IMR-90 (cell line): Measurements from ENCODE around the gene RNU2-63P. TPM values are rescaled to one million over a fixed set of nuclear protein-coding genes. Genes with fewer than 3 reads are reported as not detected.

Experiments
- ATAC-seq: fragments of 200-7000 bp; cut with Tn5 transposase; 2 replicates; pipeline ENCODE4 v1.9.1; 2020; ENCODE audit warnings: low read depth, mild to moderate bottlenecking, moderate library complexity
- BruUV-seq: library from RNA; stranded (reverse); fragments of 400-500 nt; replicated peaks from 2 replicates; lab custom pipeline; 2021; lab: Mats Ljungman, UMichigan
- CTCF ChIA-PET: fragments of 300-600 bp; formaldehyde crosslinking; extraction: SDS; loops from one replicate; lab custom pipeline; 2021; ENCODE audit warnings: antibody characterized with exemption; lab: Yijun Ruan, JAX
- POLR2A ChIA-PET: fragments of 300-600 bp; sonication (Branson Sonifier 250); formaldehyde crosslinking; loops from one replicate; lab custom pipeline; 2022; ENCODE audit warnings: antibody characterized with exemption; ENCODE audit not compliant: unreplicated experiment; lab: Charles Lee
- DNase-seq: peaks from one replicate; pipeline ENCODE4 v3.0.0; 2013
- H2AFZ ChIP-seq: replicated peaks from 2 replicates; pipeline ENCODE3; 2013; ENCODE audit warnings: low read length, mild to moderate bottlenecking; ENCODE audit not compliant: poor library complexity
- H2AK5ac ChIP-seq: 2 replicates; pipeline ENCODE4 v1.6.1; 2013; ENCODE audit warnings: low read depth, low read length, inconsistent platforms
- H2AK9ac ChIP-seq: replicated peaks from 2 replicates; pipeline ENCODE3; 2013; ENCODE audit warnings: mild to moderate bottlenecking, low read depth, low read length, moderate library complexity; ENCODE audit not compliant: poor library complexity
- H2BK120ac ChIP-seq: 2 replicates; pipeline ENCODE4 v1.6.1; 2013; ENCODE audit warnings: low read depth, low read length, inconsistent platforms
- H2BK15ac ChIP-seq: 3 replicates; pipeline ENCODE4 v1.6.1; 2013; ENCODE audit warnings: low read depth, low read length, inconsistent platforms
- H2BK20ac ChIP-seq: 2 replicates; pipeline ENCODE4 v1.6.1; 2013; ENCODE audit warnings: low read depth, mild to moderate bottlenecking, inconsistent platforms, low read length, moderate library complexity
- H2BK5ac ChIP-seq: 2 replicates; pipeline ENCODE4 v1.6.1; 2013; ENCODE audit warnings: mild to moderate bottlenecking, low read depth, low read length, inconsistent platforms; ENCODE audit not compliant: poor library complexity, severe bottlenecking
- H3K14ac ChIP-seq: replicated peaks from 2 replicates; pipeline ENCODE4 v1.6.1; 2013; ENCODE audit warnings: low read depth, low read length, inconsistent platforms
- H3K18ac ChIP-seq: 2 replicates; pipeline ENCODE4 v1.6.1; 2013; ENCODE audit warnings: low read depth, low read length, control low read depth
- H3K23ac ChIP-seq: 2 replicates; pipeline ENCODE4 v1.6.1; 2013; ENCODE audit warnings: low read depth, low read length, inconsistent platforms
- H3K27ac ChIP-seq: 2 replicates; pipeline ENCODE4 v1.5.1; 2013; ENCODE audit warnings: mild to moderate bottlenecking, control low read depth, low read length; ENCODE audit not compliant: insufficient read depth
- H3K27me3 ChIP-seq: 2 replicates; pipeline ENCODE4 v1.6.1; 2013; ENCODE audit warnings: low read length; ENCODE audit not compliant: control insufficient read depth, insufficient read depth
- H3K36me3 ChIP-seq: 2 replicates; pipeline ENCODE4 v1.6.1; 2013; ENCODE audit warnings: low read length, mixed read lengths; ENCODE audit not compliant: control insufficient read depth, insufficient read depth
- H3K4ac ChIP-seq: 2 replicates; pipeline ENCODE4 v1.6.1; 2013; ENCODE audit warnings: low read depth, low read length, inconsistent platforms
- H3K4me1 ChIP-seq: 2 replicates; pipeline ENCODE4 v1.6.1; 2013; ENCODE audit warnings: low read length, mixed read lengths; ENCODE audit not compliant: control insufficient read depth, insufficient read depth
- H3K4me2 ChIP-seq: 2 replicates; pipeline ENCODE4 v1.6.1; 2013; ENCODE audit warnings: low read depth, mild to moderate bottlenecking, control low read depth, low read length, moderate library complexity
- H3K4me3 ChIP-seq: 2 replicates; pipeline ENCODE4 v1.5.1; 2013; ENCODE audit warnings: low read depth, mild to moderate bottlenecking, control low read depth, low read length, moderate library complexity; ENCODE audit not compliant: insufficient read depth
- H3K56ac ChIP-seq: 2 replicates; pipeline ENCODE4 v1.6.1; 2013; ENCODE audit warnings: low read length, inconsistent platforms; ENCODE audit not compliant: insufficient read depth; ENCODE audit errors: extremely low read depth
- H3K79me1 ChIP-seq, 2 experiments: 2 replicates each; pipeline ENCODE4 v1.6.1; 2013; ENCODE audit warnings: low read length in 2 of 2, inconsistent platforms in 1 of 2, low read depth in 1 of 2
- H3K9ac ChIP-seq: 2 replicates; pipeline ENCODE4 v1.6.1; 2013; ENCODE audit warnings: low read depth, low read length, control low read depth
- H3K9me1 ChIP-seq: 2 replicates; pipeline ENCODE4 v1.6.1; 2013; ENCODE audit warnings: low read length, inconsistent platforms; ENCODE audit not compliant: insufficient read depth
- H3K9me3 ChIP-seq: 2 replicates; pipeline ENCODE4 v1.6.1; 2013; ENCODE audit warnings: low read length; ENCODE audit not compliant: control insufficient read depth, insufficient read depth
- H4K20me1 ChIP-seq: 2 replicates; pipeline ENCODE4 v1.6.1; 2013; ENCODE audit warnings: low read length, inconsistent platforms; ENCODE audit not compliant: insufficient read depth
- H4K5ac ChIP-seq: 2 replicates; pipeline ENCODE4 v1.6.1; 2013; ENCODE audit warnings: mild to moderate bottlenecking, low read depth, low read length, control low read depth
- H4K8ac ChIP-seq, 2 experiments: 2 replicates each; pipeline ENCODE4 v1.6.1; 2013; ENCODE audit warnings: low read depth in 2 of 2, low read length in 2 of 2, control low read depth in 1 of 2, inconsistent platforms in 1 of 2
- H4K91ac ChIP-seq: 2 replicates; pipeline ENCODE4 v1.6.1; 2013; ENCODE audit warnings: low read depth, low read length, inconsistent platforms; ENCODE audit not compliant: insufficient read depth
- BHLHE40 ChIP-seq: fragments of 150-350 bp; IDR thresholded peaks from 2 replicates; pipeline ENCODE4 v1.6.1; 2016; ENCODE audit warnings: mild to moderate bottlenecking, low read depth, low read length
- CEBPB ChIP-seq: IDR thresholded peaks from 2 replicates; pipeline ENCODE4 v1.6.1; 2012; ENCODE audit warnings: low read depth, low read length, improper control_type of control experiment
- CHD1 ChIP-seq: IDR thresholded peaks from 2 replicates; pipeline ENCODE4 v1.6.1; 2012; ENCODE audit warnings: low read depth, low read length, improper control_type of control experiment
- FOS ChIP-seq: fragments of 150-350 bp; IDR thresholded peaks from 2 replicates; pipeline ENCODE4 v1.6.1; 2016; ENCODE audit warnings: low read depth, low read length
- MAZ ChIP-seq: IDR thresholded peaks from 2 replicates; pipeline ENCODE4 v1.6.1; 2012; ENCODE audit warnings: low read depth, mild to moderate bottlenecking, low read length, improper control_type of control experiment, moderate library complexity, borderline replicate concordance
- MXI1 ChIP-seq: IDR thresholded peaks from 2 replicates; pipeline ENCODE4 v1.6.1; 2012; ENCODE audit warnings: low read depth, mild to moderate bottlenecking, low read length, moderate library complexity, borderline replicate concordance
- NFE2L2 ChIP-seq: fragments of 150-350 bp; IDR thresholded peaks from 2 replicates; pipeline ENCODE4 v1.6.1; 2016; ENCODE audit warnings: low read depth, mild to moderate bottlenecking, low read length
- POLR2A ChIP-seq: IDR thresholded peaks from 2 replicates; pipeline ENCODE4 v1.6.1; 2012; ENCODE audit warnings: mild to moderate bottlenecking, low read depth, low read length
- RAD21 ChIP-seq: IDR thresholded peaks from 2 replicates; pipeline ENCODE4 v1.6.1; 2012; ENCODE audit warnings: low read length, improper control_type of control experiment
- RCOR1 ChIP-seq: IDR thresholded peaks from 2 replicates; pipeline ENCODE4 v1.6.1; 2012; ENCODE audit warnings: mild to moderate bottlenecking, low read length, improper control_type of control experiment; ENCODE audit not compliant: insufficient replicate concordance
- RFX5 ChIP-seq: IDR thresholded peaks from 2 replicates; pipeline ENCODE4 v1.8.0; 2012; ENCODE audit warnings: low read depth, mild to moderate bottlenecking, low read length, moderate library complexity
- SMC3 ChIP-seq: fragments of 150-350 bp; IDR thresholded peaks from 2 replicates; pipeline ENCODE4 v1.6.1; 2016; ENCODE audit warnings: low read depth, mild to moderate bottlenecking, antibody characterized with exemption, low read length, moderate library complexity
- USF2 ChIP-seq: fragments of 150-350 bp; IDR thresholded peaks from 2 replicates; pipeline ENCODE4 v1.6.1; 2017; ENCODE audit warnings: mild to moderate bottlenecking, antibody characterized with exemption, low read length, low read depth
- WGBS, 2 experiments: methylation state at CpG; one replicate each; pipeline versions ENCODE4 v1.1.5 to v1.1.7; 2013; ENCODE audit warnings: missing lambda C conversion rate in 2 of 2; ENCODE audit not compliant: insufficient read length in 1 of 2; ENCODE audit errors: extremely low coverage in 2 of 2; 5-methylcytosine and 5-hydroxymethylcytosine counted together
- dilution Hi-C: fragments of 300-500 bp; cut with HindIII; formaldehyde crosslinking; loops from one replicate; pipeline ENCODE4 v1.14.3; 2018; ENCODE audit warnings: low sequenced_read_pairs; ENCODE audit not compliant: unreplicated experiment
- in situ Hi-C: fragments of 300-500 bp; cut with MboI; formaldehyde crosslinking; loops from 3 replicates; pipeline ENCODE4 v1.14.3; 2019; ENCODE audit warnings: low sequenced_read_pairs, inconsistent platforms, mixed read lengths
- intact Hi-C: fragments of 100-400 bp; cut with micrococcal nuclease; formaldehyde crosslinking; loops from 2 replicates; pipeline ENCODE4 v1.10.0; 2022
- polyA plus RNA-seq, 3 experiments: library from polyadenylated mRNA; depleted of rRNA; stranded (reverse); fragments of >200 nt; gene quantifications; 2 replicates each; pipeline ENCODE4 v1.2.3, GENCODE V29; 2012; ENCODE audit warnings: low replicate concordance in 1 of 3
- total RNA-seq: library from RNA; depleted of rRNA; stranded (reverse); fragments of >200 nt; gene quantifications from 2 replicates; pipeline ENCODE4 v1.2.3, GENCODE V29; 2012
- TF ChIP-seq, protein P1 (sequence below): conservative IDR thresholded peaks from 2 replicates; pipeline ENCODE4 v1.5.1; 2012; ENCODE audit warnings: mild to moderate bottlenecking, low read depth, low read length, improper control_type of control experiment

RNU2-63P gene
- total and polyA plus RNA-seq, 2 of the 4 experiments (the other 2 are of a cell fraction) = under 0.01 TPM; not detected in 1

- H4K91ac ChIP-seq = no peak overlapping the region
- H3K9ac ChIP-seq = no peak overlapping the region
- H2BK120ac ChIP-seq = no peak overlapping the region
- no peak overlapping the region; a peak in 1 of 4 replicates for H4K8ac ChIP-seq
- peaks cover 30 to 58% of the 10 kb centered on the region in 2 experiments for H3K79me1 ChIP-seq
- H3K36me3 ChIP-seq = peaks cover 8% of the 10 kb centered on the region
- TF ChIP-seq, protein P1, sequence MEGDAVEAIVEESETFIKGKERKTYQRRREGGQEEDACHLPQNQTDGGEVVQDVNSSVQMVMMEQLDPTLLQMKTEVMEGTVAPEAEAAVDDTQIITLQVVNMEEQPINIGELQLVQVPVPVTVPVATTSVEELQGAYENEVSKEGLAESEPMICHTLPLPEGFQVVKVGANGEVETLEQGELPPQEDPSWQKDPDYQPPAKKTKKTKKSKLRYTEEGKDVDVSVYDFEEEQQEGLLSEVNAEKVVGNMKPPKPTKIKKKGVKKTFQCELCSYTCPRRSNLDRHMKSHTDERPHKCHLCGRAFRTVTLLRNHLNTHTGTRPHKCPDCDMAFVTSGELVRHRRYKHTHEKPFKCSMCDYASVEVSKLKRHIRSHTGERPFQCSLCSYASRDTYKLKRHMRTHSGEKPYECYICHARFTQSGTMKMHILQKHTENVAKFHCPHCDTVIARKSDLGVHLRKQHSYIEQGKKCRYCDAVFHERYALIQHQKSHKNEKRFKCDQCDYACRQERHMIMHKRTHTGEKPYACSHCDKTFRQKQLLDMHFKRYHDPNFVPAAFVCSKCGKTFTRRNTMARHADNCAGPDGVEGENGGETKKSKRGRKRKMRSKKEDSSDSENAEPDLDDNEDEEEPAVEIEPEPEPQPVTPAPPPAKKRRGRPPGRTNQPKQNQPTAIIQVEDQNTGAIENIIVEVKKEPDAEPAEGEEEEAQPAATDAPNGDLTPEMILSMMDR = no peak
- TF ChIP-seq RCOR1 (no peak), NFE2L2 (no peak), MAZ (no peak), POLR2A (no peak), RAD21 (no peak), RFX5 (no peak), MXI1 (no peak), CHD1 (no peak), FOS (no peak), USF2 (no peak), CEBPB (no peak), SMC3 (no peak), BHLHE40 (no peak)
- H3K4me2 ChIP-seq = no peak overlapping the region
- H3K9me1 ChIP-seq = peaks cover 13% of the 10 kb centered on the region
- H3K4ac ChIP-seq = no peak overlapping the region
- H3K4me3 ChIP-seq = no peak overlapping the region
- H4K5ac ChIP-seq = no peak overlapping the region
- ChIA-PET CTCF (interaction anchor here (1.4 kb wide), 1 partner anchor 9 kb away, joined by 4 read pairs; no protein-coding TSS in a partner anchor), POLR2A (no interaction called here)
- H3K14ac ChIP-seq = no peak overlapping the region
- no peak overlapping the region for H3K18ac ChIP-seq
- no peak overlapping the region for H2BK20ac ChIP-seq
- no peak overlapping the region for H2BK5ac ChIP-seq
- peaks cover 11% of the 10 kb centered on the region for H3K4me1 ChIP-seq
- no peaks in the 10 kb centered on the region for H3K9me3 ChIP-seq
- no peak overlapping the region for H2AK9ac ChIP-seq
- no peak overlapping the region for H3K23ac ChIP-seq
- intact Hi-C loops = no loop called here
- ATAC-seq (no peak), DNase-seq (no peak)
- BruUV-seq = no TSS peak
- no peak overlapping the region for H3K27ac ChIP-seq
- H4K20me1 ChIP-seq = peaks cover 4% of the 10 kb centered on the region; the same call in 1 of the 2 replicates
- H2BK15ac ChIP-seq = no peak overlapping the region
- no peak overlapping the region for H3K56ac ChIP-seq
- dilution Hi-C loops = no loop called here
- WGBS, 2 experiments = 83% methylated on average over 1 of the region's 2 CpGs; no CpG with 5 or more reads in 1 of the 2 experiments
- no peak overlapping the region for H2AK5ac ChIP-seq
- no peak overlapping the region for H2AFZ ChIP-seq
- in situ Hi-C loops = loop anchor here (25.0 kb wide), 1 partner anchor 611 kb away; no protein-coding TSS in a partner anchor
- H3K27me3 ChIP-seq = no peaks in the 10 kb centered on the region
Measured at GRCh38 chr2:88051792-88052191, 35.4 kb upstream of the RNU2-63P start.
